Activated CD4-positive, CD25-positive, alpha-beta regulatory T cell treated with anti-CD3 and anti-CD28 coated beads, Interleukin-2, amount 50 U/mL, for 72 hours (primary cell): Measurements from ENCODE around the gene LFNG.
"Not testable (repeated sequence)": the region's sequence is repeated elsewhere in the genome, so short reads cannot be mapped to it uniquely, and the experiment has no call there.

Experiments
- DNase-seq: peaks from one replicate; pipeline ENCODE4 v3.0.0; 2021

Gene LFNG

GRCh38 chr7:2553831-2554581, 34.4 kb downstream of the LFNG start:
- no peak for DNase-seq

GRCh38 chr7:2554661-2555111, 35.1 kb downstream of the LFNG start:
- no peak for DNase-seq

GRCh38 chr7:2555121-2556052, 35.8 kb downstream of the LFNG start, which contains the start of gene BRAT1:
TSS of gene BRAT1 (minus strand) at chr7:2555524. CDS start at chr7:2554431, 1,093 bp downstream.
- peak; percentile 92 for DNase-seq

- peak; percentile 86 for DNase-seq
Observed at GRCh38 chr7:2558629-2559282, 39.2 kb downstream of the LFNG start, which contains the start of gene IQCE. TSS of gene IQCE (plus strand) at chr7:2558979. CDS start at chr7:2559182, 203 bp downstream.

GRCh38 chr7:2559283-2559950, 39.8 kb downstream of the LFNG start:
- peak; percentile 54 for DNase-seq

GRCh38 chr7:2563955-2564354, 44.4 kb downstream of the LFNG start:
- DNase-seq: not testable (repeated sequence)

- no peak for DNase-seq
Observed at GRCh38 chr7:2564970-2565540, 45.5 kb downstream of the LFNG start.

- no peak for DNase-seq
Observed at GRCh38 chr7:2566348-2566889, 46.8 kb downstream of the LFNG start.

GRCh38 chr7:2566890-2567678, 47.5 kb downstream of the LFNG start:
- no peak for DNase-seq

- no peak for DNase-seq
Observed at GRCh38 chr7:2567679-2568278, 48.2 kb downstream of the LFNG start.

- no peak for DNase-seq
Observed at GRCh38 chr7:2568521-2569223, 49.1 kb downstream of the LFNG start.

GRCh38 chr7:2569421-2569820, 49.8 kb downstream of the LFNG start:
- no peak for DNase-seq

GRCh38 chr7:2570021-2570420, 50.4 kb downstream of the LFNG start:
- no peak for DNase-seq

GRCh38 chr7:2571409-2571808, 51.8 kb downstream of the LFNG start:
- DNase-seq: no peak

GRCh38 chr7:2572101-2572842, 52.7 kb downstream of the LFNG start:
- DNase-seq: no peak

GRCh38 chr7:2573761-2574160, 54.2 kb downstream of the LFNG start:
- DNase-seq: no peak

- no peak for DNase-seq
Observed at GRCh38 chr7:2575046-2575732, 55.6 kb downstream of the LFNG start.

GRCh38 chr7:2575733-2576340, 56.3 kb downstream of the LFNG start:
- no peak for DNase-seq
